T-helper 2 cell treated with Interferon-gamma antibody and Interleukin-4, amounts not matched to agents 5 μg/mL and 100 μg/mL, for 36 hours (primary cell): ENCODE data around the gene TRIM22.
"Not testable (repeated sequence)": the region's sequence is repeated elsewhere in the genome, so short reads cannot be mapped to it uniquely, and the experiment has no call there.

Experiments used
- DNase-seq: peaks from one replicate; pipeline ENCODE4 v3.0.0; 2021; ENCODE audit warnings: low spot score
- H3K27ac Mint-ChIP-seq: one replicate; pipeline ENCODE4 v1.8.0; 2021; ENCODE audit warnings: mild to moderate bottlenecking, mixed read lengths
- H3K27me3 Mint-ChIP-seq: one replicate; pipeline ENCODE4 v1.8.0; 2021; ENCODE audit warnings: low read depth, mixed read lengths
- H3K36me3 Mint-ChIP-seq: one replicate; pipeline ENCODE4 v1.8.0; 2021; ENCODE audit warnings: low read depth, mixed read lengths
- H3K4me1 Mint-ChIP-seq: one replicate; pipeline ENCODE4 v1.8.0; 2021; ENCODE audit warnings: low read depth, mixed read lengths
- H3K4me3 Mint-ChIP-seq: one replicate; pipeline ENCODE4 v1.8.0; 2022; ENCODE audit warnings: mild to moderate bottlenecking, moderate library complexity, mixed read lengths
- H3K9me3 Mint-ChIP-seq: one replicate; pipeline ENCODE4 v1.8.0; 2021; ENCODE audit warnings: mixed read lengths

Gene TRIM22

GRCh38 chr11:5682890-5683441 is 6.6 kb upstream of the TRIM22 start:
- not testable (repeated sequence) for DNase-seq, H3K4me3 Mint-ChIP-seq, H3K27me3 Mint-ChIP-seq, H3K27ac Mint-ChIP-seq, H3K9me3 Mint-ChIP-seq
- peaks cover 37% of the 10 kb centered on the region for H3K36me3 Mint-ChIP-seq
- peaks cover 42% of the 10 kb centered on the region for H3K4me1 Mint-ChIP-seq

- not testable (repeated sequence) for H3K9me3 Mint-ChIP-seq, H3K27me3 Mint-ChIP-seq, DNase-seq
- Mint-ChIP-seq H3K27ac (peak overlapping the region; percentile 88), H3K36me3 (peaks cover 31% of the 10 kb centered on the region), H3K4me1 (peaks cover 44% of the 10 kb centered on the region), H3K4me3 (peak overlapping the region; percentile 90)
Observed at GRCh38 chr11:5683620-5684019, 6.0 kb upstream of the TRIM22 start.

- Mint-ChIP-seq H3K4me1 (peaks cover 40% of the 10 kb centered on the region), H3K27me3 (no peaks in the 10 kb centered on the region), H3K36me3 (peaks cover 26% of the 10 kb centered on the region), H3K9me3 (no peaks in the 10 kb centered on the region), H3K4me3 (peak overlapping the region; percentile 90), H3K27ac (peak overlapping the region; percentile 88)
- no peak for DNase-seq
Observed at GRCh38 chr11:5684036-5684645, 5.4 kb upstream of the TRIM22 start.

- H3K9me3 Mint-ChIP-seq: no peaks in the 10 kb centered on the region
- no peaks in the 10 kb centered on the region for H3K27me3 Mint-ChIP-seq
- peaks cover 40% of the 10 kb centered on the region for H3K4me1 Mint-ChIP-seq
- H3K36me3 Mint-ChIP-seq: peaks cover 21% of the 10 kb centered on the region
- H3K27ac Mint-ChIP-seq: peak within 1 kb of the TSS; percentile 88
- H3K4me3 Mint-ChIP-seq: peak within 1 kb of the TSS; percentile 90
- peak; percentile 87 for DNase-seq
Observed at GRCh38 chr11:5684646-5685362, 4.8 kb upstream of the TRIM22 start, which contains the start of gene TRIM5. Gene TRIM5 (minus strand): TSS chr11:5685074. CDS start chr11:5680177, 4,897 bp downstream.

- Mint-ChIP-seq H3K4me1 (peaks cover 35% of the 10 kb centered on the region), H3K4me3 (no peak overlapping the region), H3K9me3 (no peaks in the 10 kb centered on the region), H3K27ac (no peak overlapping the region), H3K36me3 (peaks cover 15% of the 10 kb centered on the region), H3K27me3 (no peaks in the 10 kb centered on the region)
- no peak for DNase-seq
Observed at GRCh38 chr11:5686426-5686825, 3.2 kb upstream of the TRIM22 start.

- Mint-ChIP-seq H3K36me3 (peaks cover 22% of the 10 kb centered on the region), H3K4me1 (peaks cover 45% of the 10 kb centered on the region)
Observed at GRCh38 chr11:5688482-5688881, 1.1 kb upstream of the TRIM22 start.

GRCh38 chr11:5690216-5690615 is 626 bp downstream of the TRIM22 start:
- peaks cover 45% of the 10 kb centered on the region for H3K4me1 Mint-ChIP-seq
- peak overlapping the region; percentile 98 for H3K27ac Mint-ChIP-seq
- H3K27me3 Mint-ChIP-seq: no peaks in the 10 kb centered on the region
- DNase-seq: no peak
- H3K9me3 Mint-ChIP-seq: no peaks in the 10 kb centered on the region
- H3K4me3 Mint-ChIP-seq: peak overlapping the region; percentile 95
- peaks cover 28% of the 10 kb centered on the region for H3K36me3 Mint-ChIP-seq

More at GRCh38 chr11:5688482-5688881, 1.1 kb upstream of the TRIM22 start:
- Mint-ChIP-seq H3K9me3 (no peaks in the 10 kb centered on the region), H3K27me3 (no peaks in the 10 kb centered on the region), H3K27ac (no peak overlapping the region), H3K4me3 (peak overlapping the region; percentile 31)
- DNase-seq: no peak

- DNase-seq: no peak
- H3K27ac Mint-ChIP-seq: peak overlapping the region; percentile 98
Observed at GRCh38 chr11:5690736-5691135, 1.1 kb downstream of the TRIM22 start.

GRCh38 chr11:5691238-5691963 is 1.8 kb downstream of the TRIM22 start:
- not testable (repeated sequence) for H3K27me3 Mint-ChIP-seq
- Mint-ChIP-seq H3K4me3 (peak overlapping the region; percentile 95), H3K4me1 (peaks cover 47% of the 10 kb centered on the region)

More at GRCh38 chr11:5690736-5691135, 1.1 kb downstream of the TRIM22 start:
- peaks cover 30% of the 10 kb centered on the region for H3K36me3 Mint-ChIP-seq
- H3K27me3 Mint-ChIP-seq: no peaks in the 10 kb centered on the region
- peaks cover 43% of the 10 kb centered on the region for H3K4me1 Mint-ChIP-seq
- H3K4me3 Mint-ChIP-seq: peak overlapping the region; percentile 95
- no peaks in the 10 kb centered on the region for H3K9me3 Mint-ChIP-seq

GRCh38 chr11:5691964-5692361 is 2.4 kb downstream of the TRIM22 start:
- H3K27me3 Mint-ChIP-seq: no peaks in the 10 kb centered on the region
- peaks cover 39% of the 10 kb centered on the region for H3K36me3 Mint-ChIP-seq
- H3K27ac Mint-ChIP-seq: peak overlapping the region; percentile 98
- no peaks in the 10 kb centered on the region for H3K9me3 Mint-ChIP-seq
- no peak for DNase-seq
- peak overlapping the region; percentile 95 for H3K4me3 Mint-ChIP-seq
- peaks cover 47% of the 10 kb centered on the region for H3K4me1 Mint-ChIP-seq

More at GRCh38 chr11:5691238-5691963, 1.8 kb downstream of the TRIM22 start:
- peaks cover 36% of the 10 kb centered on the region for H3K36me3 Mint-ChIP-seq
- not testable (repeated sequence) for DNase-seq, H3K9me3 Mint-ChIP-seq
- peak overlapping the region; percentile 98 for H3K27ac Mint-ChIP-seq

GRCh38 chr11:5694642-5695041 is 5.1 kb downstream of the TRIM22 start:
- no peak for DNase-seq
- no peaks in the 10 kb centered on the region for H3K27me3 Mint-ChIP-seq
- H3K9me3 Mint-ChIP-seq: no peaks in the 10 kb centered on the region
- peak overlapping the region; percentile 17 for H3K4me3 Mint-ChIP-seq
- H3K36me3 Mint-ChIP-seq: peaks cover 53% of the 10 kb centered on the region
- no peak overlapping the region for H3K27ac Mint-ChIP-seq
- H3K4me1 Mint-ChIP-seq: peaks cover 46% of the 10 kb centered on the region

- H3K4me1 Mint-ChIP-seq: peaks cover 43% of the 10 kb centered on the region
- H3K9me3 Mint-ChIP-seq: no peaks in the 10 kb centered on the region
- no peak for DNase-seq
- H3K36me3 Mint-ChIP-seq: peaks cover 57% of the 10 kb centered on the region
- no peak overlapping the region for H3K4me3 Mint-ChIP-seq
- H3K27me3 Mint-ChIP-seq: no peaks in the 10 kb centered on the region
- no peak overlapping the region for H3K27ac Mint-ChIP-seq
Observed at GRCh38 chr11:5695580-5695979, 6.0 kb downstream of the TRIM22 start.

GRCh38 chr11:5696210-5696609 is 6.6 kb downstream of the TRIM22 start:
- H3K9me3 Mint-ChIP-seq: no peaks in the 10 kb centered on the region
- peaks cover 57% of the 10 kb centered on the region for H3K36me3 Mint-ChIP-seq
- no peak overlapping the region for H3K27ac Mint-ChIP-seq
- H3K27me3 Mint-ChIP-seq: no peaks in the 10 kb centered on the region
- no peak for DNase-seq
- H3K4me1 Mint-ChIP-seq: peaks cover 42% of the 10 kb centered on the region
- no peak overlapping the region for H3K4me3 Mint-ChIP-seq

- Mint-ChIP-seq H3K9me3 (no peaks in the 10 kb centered on the region), H3K4me1 (peaks cover 34% of the 10 kb centered on the region), H3K4me3 (no peak overlapping the region), H3K36me3 (peaks cover 61% of the 10 kb centered on the region), H3K27me3 (no peaks in the 10 kb centered on the region), H3K27ac (no peak overlapping the region)
- no peak for DNase-seq
Observed at GRCh38 chr11:5698281-5698680, 8.7 kb downstream of the TRIM22 start.
